Gastroesophageal sphincter (tissue), 3 donors: ENCODE results near the gene CDK8.

ENCODE experiments used
- CTCF ChIP-seq, 4 experiments: fragments of 200-600 bp in 2 of 4; fragments of 450-650 bp in 2 of 4; sonication (generic) in 1 of 4; IDR thresholded peaks; one replicate each; pipeline ENCODE4 v1.5.1; 2017 to 2019; ENCODE audit warnings: antibody characterized with exemption in 4 of 4, mild to moderate bottlenecking in 2 of 4, moderate library complexity in 2 of 4
- POLR2A ChIP-seq, 2 donors: fragments of 450-650 bp; IDR thresholded peaks; one replicate each; pipeline ENCODE4 v1.6.1; 2017; ENCODE audit warnings: antibody characterized with exemption in 2 of 2, mild to moderate bottlenecking in 2 of 2, moderate library complexity in 1 of 2

GRCh38 chr13:26221399-26221720, 32.6 kb upstream of the CDK8 start:
- TF ChIP-seq POLR2A (IDR thresholded peaks at IDR 0.05): no peak
- TF ChIP-seq CTCF (IDR thresholded peaks at IDR 0.05): no peak
